Retinal pigment epithelial cell (primary cell): ENCODE data around the gene ACSS1.

Experiments
- DNase-seq: peaks from one replicate; pipeline ENCODE4 v3.0.0-alpha.2; 2010; ENCODE audit warnings: low read depth
- H3K4me3 ChIP-seq: 2 replicates; pipeline ENCODE4 v1.5.1; 2011; ENCODE audit warnings: mild to moderate bottlenecking, low read length, control low read depth, moderate library complexity
- CTCF ChIP-seq: conservative IDR thresholded peaks from 2 replicates; pipeline ENCODE4 v1.5.1; 2011; ENCODE audit warnings: low read depth, low read length, control low read depth, inconsistent platforms

Gene ACSS1

GRCh38 chr20:24959591-24960301, 98.2 kb downstream of the ACSS1 start:
- no peak overlapping the region for H3K4me3 ChIP-seq
- no peak for DNase-seq
- TF ChIP-seq CTCF, result no peak

- TF ChIP-seq CTCF, result no peak
- no peak for DNase-seq
- H3K4me3 ChIP-seq, result no peak overlapping the region
These were observed 99.2 kb downstream of the ACSS1 start for GRCh38 chr20:24958506-24959385.

- no peak for TF ChIP-seq CTCF
These were observed 100.5 kb downstream of the ACSS1 start for GRCh38 chr20:24957326-24958016.

More at GRCh38 chr20:24957326-24958016, 100.5 kb downstream of the ACSS1 start:
- no peak for DNase-seq
- H3K4me3 ChIP-seq, result no peak overlapping the region
